GM06990 (cell line): Measurements from ENCODE around the gene MSMB.
A peak's percentile ranks its signal among the peaks of the same experiment; 100 is the strongest.

Experiments used
- DNase-seq: peaks from one replicate; pipeline ENCODE4 v3.0.0-alpha.2; 2011; ENCODE audit not compliant: insufficient read length; ENCODE audit errors: extremely low read depth
- H3K27me3 ChIP-seq: replicated peaks from 2 replicates; pipeline ENCODE4 v1.6.0; 2011; ENCODE audit warnings: low read length; ENCODE audit not compliant: control insufficient read depth, insufficient read depth
- H3K36me3 ChIP-seq: 2 replicates; pipeline ENCODE4 v1.5.1; 2011; ENCODE audit warnings: low read length; ENCODE audit not compliant: control insufficient read depth, insufficient read depth
- H3K4me3 ChIP-seq: replicated peaks from 2 replicates; pipeline ENCODE4 v1.5.1; 2011; ENCODE audit warnings: low read depth, mild to moderate bottlenecking, control low read depth, low read length
- TF ChIP-seq, protein P1 (sequence below): IDR thresholded peaks from 2 replicates; pipeline ENCODE4 v1.5.1; 2011; ENCODE audit warnings: low read length, control low read depth, mild to moderate bottlenecking, inconsistent platforms; ENCODE audit not compliant: insufficient read depth, poor library complexity, severe bottlenecking

MSMB gene

DNA sequence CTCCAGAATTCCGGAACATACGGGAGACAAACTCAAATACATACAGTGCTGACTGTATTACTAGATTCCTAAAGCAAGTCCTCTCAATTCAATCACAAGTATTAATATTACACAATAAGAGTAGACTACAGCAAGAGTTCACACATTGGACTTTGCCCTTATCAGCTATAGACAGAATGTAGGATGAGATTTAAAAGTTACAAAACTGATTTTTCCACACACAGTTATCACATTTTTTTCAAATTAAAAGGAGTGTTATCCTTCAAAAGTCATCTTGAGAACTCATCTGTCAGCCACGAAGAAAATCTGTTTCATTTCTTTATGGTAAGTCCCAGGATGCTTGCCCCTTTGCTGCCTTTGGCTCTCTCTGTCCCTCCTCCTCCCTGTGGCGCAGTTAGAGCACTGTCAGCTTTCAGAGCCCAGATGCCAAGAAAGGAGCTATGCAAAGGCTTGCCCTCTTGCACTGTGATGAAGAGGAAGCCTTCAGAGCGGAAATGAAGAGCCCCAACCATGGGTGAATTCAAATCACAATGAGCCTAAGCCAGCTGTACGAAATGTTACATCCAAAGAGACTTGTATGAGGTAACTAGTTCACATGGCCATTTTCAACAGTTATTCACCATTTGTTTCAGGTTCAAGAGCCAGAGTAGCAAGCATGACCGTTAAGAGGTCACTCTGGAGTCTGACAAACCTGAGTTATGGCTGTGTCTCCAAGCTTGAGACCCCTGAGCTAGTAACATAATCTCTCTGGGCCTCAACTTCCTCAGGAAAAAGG is 26.3 kb downstream of the MSMB start:
- Histone ChIP-seq H3K4me3 (no peak overlapping the region), H3K27me3 (no peaks in the 10 kb centered on the region), H3K36me3 (peaks cover 5% of the 10 kb centered on the region)
- peak; percentile 15 for DNase-seq
- TF ChIP-seq, protein P1, sequence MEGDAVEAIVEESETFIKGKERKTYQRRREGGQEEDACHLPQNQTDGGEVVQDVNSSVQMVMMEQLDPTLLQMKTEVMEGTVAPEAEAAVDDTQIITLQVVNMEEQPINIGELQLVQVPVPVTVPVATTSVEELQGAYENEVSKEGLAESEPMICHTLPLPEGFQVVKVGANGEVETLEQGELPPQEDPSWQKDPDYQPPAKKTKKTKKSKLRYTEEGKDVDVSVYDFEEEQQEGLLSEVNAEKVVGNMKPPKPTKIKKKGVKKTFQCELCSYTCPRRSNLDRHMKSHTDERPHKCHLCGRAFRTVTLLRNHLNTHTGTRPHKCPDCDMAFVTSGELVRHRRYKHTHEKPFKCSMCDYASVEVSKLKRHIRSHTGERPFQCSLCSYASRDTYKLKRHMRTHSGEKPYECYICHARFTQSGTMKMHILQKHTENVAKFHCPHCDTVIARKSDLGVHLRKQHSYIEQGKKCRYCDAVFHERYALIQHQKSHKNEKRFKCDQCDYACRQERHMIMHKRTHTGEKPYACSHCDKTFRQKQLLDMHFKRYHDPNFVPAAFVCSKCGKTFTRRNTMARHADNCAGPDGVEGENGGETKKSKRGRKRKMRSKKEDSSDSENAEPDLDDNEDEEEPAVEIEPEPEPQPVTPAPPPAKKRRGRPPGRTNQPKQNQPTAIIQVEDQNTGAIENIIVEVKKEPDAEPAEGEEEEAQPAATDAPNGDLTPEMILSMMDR, result no peak

DNA sequence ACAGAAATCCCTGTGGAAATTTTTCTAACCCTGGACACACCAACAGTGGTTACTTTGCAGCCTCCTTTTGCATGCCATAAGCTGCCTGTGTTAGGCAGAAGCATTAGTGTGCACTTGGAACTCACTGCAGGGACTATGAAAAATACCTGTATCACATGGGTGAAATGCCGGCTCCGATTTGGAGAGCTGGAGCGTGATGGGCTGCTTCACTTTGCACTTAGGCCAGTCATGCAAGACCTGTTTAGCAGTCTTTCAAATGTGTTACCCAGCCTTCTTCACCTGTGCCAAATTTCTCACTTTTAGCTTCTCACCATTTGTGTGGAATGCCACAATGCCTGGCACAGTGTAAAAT is 26.9 kb downstream of the MSMB start:
- H3K4me3 ChIP-seq, result no peak overlapping the region
- H3K27me3 ChIP-seq, result no peaks in the 10 kb centered on the region
- TF ChIP-seq, protein P1, result no peak
- DNase-seq, result no peak
- peaks cover 6% of the 10 kb centered on the region for H3K36me3 ChIP-seq

DNA sequence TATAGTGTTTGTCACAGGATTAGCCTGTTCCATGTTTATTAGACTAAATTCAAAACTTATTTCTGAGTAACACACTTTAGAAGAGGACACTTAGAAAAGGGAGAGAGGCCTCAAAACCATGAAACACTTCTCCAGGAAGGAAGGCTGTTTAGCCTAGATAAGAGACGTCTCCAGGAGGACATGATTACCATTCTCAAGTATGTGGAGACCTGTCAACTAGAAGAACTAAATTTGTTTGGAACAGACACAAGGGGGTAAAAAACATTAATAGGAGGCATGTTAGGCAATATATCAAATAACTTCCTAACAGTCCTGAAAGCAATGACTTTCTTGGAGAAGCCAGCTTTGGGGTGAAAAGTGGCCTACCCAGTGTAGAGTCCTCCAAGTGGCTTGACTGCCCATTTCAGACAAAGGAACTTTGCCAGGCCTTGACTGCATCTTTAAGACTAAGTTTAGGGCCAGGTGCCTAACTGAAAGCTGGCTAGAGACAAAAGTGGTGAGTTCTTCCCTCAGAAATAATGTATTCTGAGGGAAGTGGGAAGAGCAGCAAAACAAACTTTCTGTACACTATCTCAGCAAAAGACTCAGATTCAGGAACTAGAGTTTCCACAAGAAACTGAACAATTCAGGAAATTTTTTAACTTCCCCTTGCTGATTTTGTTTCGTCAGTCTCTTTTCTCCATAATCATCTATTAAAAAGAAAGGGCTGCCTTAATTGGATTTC is 27.5 kb downstream of the MSMB start:
- no peaks in the 10 kb centered on the region for H3K27me3 ChIP-seq
- DNase-seq, result no peak
- H3K36me3 ChIP-seq, result peaks cover 6% of the 10 kb centered on the region
- TF ChIP-seq, protein P1, result no peak
- no peak overlapping the region for H3K4me3 ChIP-seq

DNA sequence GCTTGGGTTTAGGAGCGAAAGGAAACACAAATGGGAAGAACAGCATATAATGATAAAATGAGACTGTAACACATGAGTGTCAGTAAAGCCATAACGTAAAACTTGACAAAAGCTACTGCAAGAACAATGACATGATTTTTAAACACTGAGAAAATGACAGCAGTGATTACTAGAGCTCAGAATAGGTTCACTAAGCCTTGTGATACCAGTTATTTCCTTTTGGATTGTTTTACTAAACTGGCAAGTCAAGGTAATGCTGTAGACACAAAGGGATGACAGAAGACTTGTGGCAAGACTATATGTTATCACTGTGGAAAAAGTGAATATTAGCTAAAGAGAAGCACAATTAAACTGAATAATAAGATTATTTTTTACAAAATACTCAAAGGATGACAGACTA is 28.3 kb downstream of the MSMB start:
- DNase-seq, result no peak
- TF ChIP-seq, protein P1, result no peak
- Histone ChIP-seq H3K4me3 (no peak overlapping the region), H3K27me3 (no peaks in the 10 kb centered on the region), H3K36me3 (peaks cover 8% of the 10 kb centered on the region)

DNA sequence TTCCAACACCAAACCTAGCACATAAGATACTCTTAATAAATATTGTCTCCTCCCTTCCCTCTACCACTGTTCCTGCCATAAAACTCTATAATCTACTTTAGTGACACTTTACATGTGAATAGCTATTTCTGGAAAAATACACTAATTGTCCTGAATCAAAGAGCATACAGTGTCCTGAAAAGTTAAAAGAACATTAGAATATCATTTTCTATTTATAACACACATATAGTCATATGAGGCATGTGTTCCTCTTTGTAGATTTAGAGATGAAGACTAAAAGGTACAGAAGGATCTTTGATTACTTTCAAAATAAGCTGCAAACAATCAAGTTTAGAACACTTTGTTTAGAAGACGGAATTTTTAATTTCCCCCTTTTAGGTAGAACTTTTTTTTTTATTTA is 29.3 kb downstream of the MSMB start:
- no peak for DNase-seq

More for the DNA sequence above, 29.3 kb downstream of the MSMB start:
- TF ChIP-seq, protein P1, result no peak
- H3K27me3 ChIP-seq, result no peaks in the 10 kb centered on the region
- peaks cover 8% of the 10 kb centered on the region for H3K36me3 ChIP-seq
- H3K4me3 ChIP-seq, result no peak overlapping the region
